Measurements from ENCODE around the gene MYRFL.
"Not testable (repeated sequence)": the region's sequence is repeated elsewhere in the genome, so short reads cannot be mapped to it uniquely, and the experiment has no call there.

The MYRFL gene

DNA sequence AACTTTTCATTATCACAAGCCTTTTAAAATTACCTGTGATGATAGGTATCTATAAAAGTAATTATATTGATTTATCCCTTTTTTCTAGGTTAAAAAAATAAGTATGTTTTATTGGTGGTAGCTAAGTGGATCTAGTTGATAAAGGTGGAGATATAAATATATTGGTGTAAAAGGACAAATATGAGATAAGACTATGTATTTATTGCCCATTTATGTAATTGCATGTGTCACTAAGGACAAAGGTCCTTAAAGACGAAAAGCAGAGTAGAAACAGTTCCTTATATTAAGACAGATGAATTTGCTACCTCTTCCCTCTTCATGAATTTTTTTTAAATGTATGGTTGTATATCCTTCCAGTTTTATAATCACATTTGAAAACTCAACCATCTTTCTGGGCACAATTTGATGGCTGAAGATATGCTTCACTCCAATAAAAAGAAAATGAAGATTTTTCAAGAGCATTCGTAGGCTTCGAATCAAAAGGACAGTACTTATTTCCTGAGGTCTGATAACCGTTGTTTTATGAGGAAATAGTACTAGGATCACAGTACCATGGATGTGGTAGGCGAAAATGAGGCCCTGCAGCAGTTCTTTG is at the start of gene MYRFL:
MYRFL (plus strand) TSS at position 262 of the 595 bp plus-strand sequence; CDS start at position 553, 291 bp downstream.
- no peak for DNase-seq (ENCODE audit: low spot score)

- peak; percentile 23 for DNase-seq (ENCODE audit: low spot score)
Observed at GRCh38 chr12:69779928-69780327, 45.1 kb upstream of the MYRFL start.

- no peak for DNase-seq (ENCODE audit: low spot score)
Observed at GRCh38 chr12:69783365-69783764, 41.7 kb upstream of the MYRFL start.

GRCh38 chr12:69789351-69789750 is 35.7 kb upstream of the MYRFL start:
- no peak for DNase-seq (ENCODE audit: low spot score)

GRCh38 chr12:69792533-69792932 is 32.5 kb upstream of the MYRFL start:
- DNase-seq (ENCODE audit: low spot score), result no peak

DNA sequence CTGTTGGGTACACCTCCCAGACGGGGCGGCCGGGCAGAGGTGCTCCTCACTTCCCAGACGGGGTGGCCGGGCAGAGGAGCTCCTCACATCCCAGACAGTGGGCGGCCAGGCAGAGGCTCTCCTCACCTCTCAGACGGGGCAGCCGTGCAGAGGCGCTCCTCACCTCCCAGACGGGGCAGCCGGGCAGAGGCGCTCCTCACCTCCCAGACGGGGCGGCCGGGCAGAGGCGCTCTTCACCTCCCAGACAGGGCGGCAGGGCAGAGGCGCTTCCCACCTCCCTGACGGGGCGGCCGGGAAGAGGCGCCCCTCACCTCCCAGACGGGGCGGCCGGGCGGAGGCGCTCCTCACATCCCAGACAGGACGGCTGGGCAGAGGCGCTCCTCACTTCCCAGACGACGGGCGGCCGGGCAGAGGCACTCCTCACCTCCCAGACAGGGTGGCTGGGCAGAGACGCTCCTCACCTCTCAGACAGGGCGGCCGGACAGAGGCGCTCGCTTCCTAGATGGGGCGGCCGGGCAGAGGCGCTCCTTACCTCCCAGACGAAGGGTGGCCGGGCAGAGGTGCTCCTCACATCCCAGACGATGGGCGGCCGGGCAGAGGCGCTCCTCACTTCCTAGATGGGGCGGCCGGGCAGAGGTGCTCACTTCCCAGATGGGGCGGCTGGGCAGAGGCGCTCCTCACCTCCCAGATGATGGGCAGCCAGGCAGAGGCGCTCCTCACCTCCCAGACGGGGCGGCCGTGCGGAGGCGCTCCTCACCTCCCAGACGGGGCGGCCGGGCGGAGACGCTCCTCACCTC is 17.7 kb upstream of the MYRFL start:
- DNase-seq (ENCODE audit: low spot score), result not testable (repeated sequence)

DNA sequence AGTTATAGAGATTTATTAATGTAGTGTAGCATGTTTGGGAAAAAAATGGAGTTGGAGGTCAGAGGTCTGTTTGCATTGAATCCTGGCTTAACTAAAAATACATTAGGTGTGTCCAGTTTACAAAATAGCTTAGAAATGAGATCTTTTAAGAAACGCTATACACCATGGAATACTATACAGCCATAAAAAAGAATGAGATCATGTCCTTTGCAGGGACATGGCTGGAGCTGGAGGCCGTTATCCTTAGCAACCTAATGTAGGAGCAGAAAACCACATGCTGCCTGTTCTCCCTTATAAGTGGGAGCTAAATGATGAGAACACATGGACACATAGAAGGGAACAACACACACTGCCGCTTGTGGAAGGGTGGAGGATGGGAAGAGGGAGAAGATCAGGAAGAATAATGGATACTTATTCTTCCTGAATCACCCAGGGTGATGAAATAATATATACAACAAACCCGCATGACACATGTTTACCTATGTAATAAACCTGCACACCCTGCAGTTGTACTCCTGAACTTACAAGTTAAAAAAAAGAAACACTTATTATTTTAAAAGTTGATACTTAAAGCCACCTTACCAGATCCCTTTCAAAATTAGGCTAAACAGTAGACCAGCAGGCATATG is 14.0 kb upstream of the MYRFL start:
- DNase-seq (ENCODE audit: low spot score), result no peak

DNA sequence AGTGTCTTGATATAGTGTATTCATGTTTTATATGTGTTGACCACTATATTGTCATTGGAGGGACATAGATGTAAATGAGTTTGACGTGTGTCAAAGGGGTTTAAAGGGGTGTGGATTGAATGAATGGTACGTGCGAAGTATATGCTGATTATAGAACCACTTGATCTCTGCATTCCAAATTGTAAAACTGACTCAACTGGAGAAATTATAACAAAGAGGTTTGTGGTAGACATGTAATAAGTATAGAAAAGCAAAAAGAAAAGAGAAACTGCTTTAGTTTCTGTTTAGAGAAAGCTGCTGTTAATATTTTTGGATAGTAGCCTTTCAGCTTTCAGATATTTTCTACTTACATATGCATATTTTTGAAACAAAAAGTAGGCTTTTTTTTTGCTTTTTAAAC is 8.9 kb upstream of the MYRFL start:
- DNase-seq (ENCODE audit: low spot score), result no peak

GRCh38 chr12:69821032-69821455 is 4.0 kb upstream of the MYRFL start:
- no peak for DNase-seq (ENCODE audit: low spot score)

GRCh38 chr12:69821456-69822159 is 3.4 kb upstream of the MYRFL start:
- DNase-seq (ENCODE audit: low spot score), result peak; percentile 13

- DNase-seq (ENCODE audit: low spot score), result no peak
Observed at GRCh38 chr12:69822201-69822860, 2.7 kb upstream of the MYRFL start.

- DNase-seq (ENCODE audit: low spot score), result no peak
Observed at GRCh38 chr12:69824028-69824427, 999 bp upstream of the MYRFL start.

DNA sequence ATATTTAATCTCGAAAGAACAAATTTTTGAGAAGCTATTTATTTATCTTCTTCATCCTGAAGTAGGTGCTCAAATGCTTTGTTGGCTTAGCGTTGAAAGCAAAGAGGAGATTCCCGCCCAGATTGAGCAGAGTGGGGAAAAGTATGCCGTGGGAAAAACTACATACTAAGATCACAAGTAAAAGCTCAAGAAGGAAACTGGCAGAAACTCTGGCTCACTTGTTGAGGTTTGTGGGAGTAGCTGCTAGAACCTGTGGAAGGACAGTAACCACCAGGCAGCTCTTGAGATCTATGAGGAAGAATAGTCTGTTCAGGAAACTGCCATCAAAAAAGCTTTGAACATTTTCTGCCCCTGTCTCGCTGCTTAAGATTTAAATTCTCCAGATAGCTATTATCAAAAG is 3.9 kb downstream of the MYRFL start:
- no peak for DNase-seq (ENCODE audit: low spot score)

- no peak for DNase-seq (ENCODE audit: low spot score)
Observed at GRCh38 chr12:69833696-69834095, 8.7 kb downstream of the MYRFL start.

DNA sequence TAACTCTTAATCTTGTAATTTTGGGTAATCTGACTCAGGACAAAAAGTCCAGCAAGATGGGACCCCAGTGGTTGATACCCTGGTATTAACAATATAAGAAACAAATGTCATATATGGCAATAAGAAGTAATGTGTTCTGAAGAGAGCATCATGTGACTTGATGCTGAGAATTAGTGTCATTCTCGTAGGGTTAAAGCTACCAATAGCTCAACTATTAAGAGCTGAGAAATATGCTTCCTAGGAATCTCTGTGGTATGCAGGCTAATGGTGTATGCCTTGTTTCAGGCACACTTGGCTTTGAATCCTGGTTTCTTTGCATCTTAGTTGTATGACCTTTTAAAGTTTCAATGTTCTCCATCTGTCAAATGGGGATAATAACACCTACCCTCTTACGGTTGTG is 9.1 kb downstream of the MYRFL start:
- no peak for DNase-seq (ENCODE audit: low spot score)

- DNase-seq (ENCODE audit: low spot score), result no peak
Observed at GRCh38 chr12:69834576-69834975, 9.5 kb downstream of the MYRFL start.

GRCh38 chr12:69835081-69835480 is 10.1 kb downstream of the MYRFL start:
- no peak for DNase-seq (ENCODE audit: low spot score)

GRCh38 chr12:69836015-69836414 is 11.0 kb downstream of the MYRFL start:
- no peak for DNase-seq (ENCODE audit: low spot score)

GRCh38 chr12:69837191-69837590 is 12.2 kb downstream of the MYRFL start:
- no peak for DNase-seq (ENCODE audit: low spot score)

DNA sequence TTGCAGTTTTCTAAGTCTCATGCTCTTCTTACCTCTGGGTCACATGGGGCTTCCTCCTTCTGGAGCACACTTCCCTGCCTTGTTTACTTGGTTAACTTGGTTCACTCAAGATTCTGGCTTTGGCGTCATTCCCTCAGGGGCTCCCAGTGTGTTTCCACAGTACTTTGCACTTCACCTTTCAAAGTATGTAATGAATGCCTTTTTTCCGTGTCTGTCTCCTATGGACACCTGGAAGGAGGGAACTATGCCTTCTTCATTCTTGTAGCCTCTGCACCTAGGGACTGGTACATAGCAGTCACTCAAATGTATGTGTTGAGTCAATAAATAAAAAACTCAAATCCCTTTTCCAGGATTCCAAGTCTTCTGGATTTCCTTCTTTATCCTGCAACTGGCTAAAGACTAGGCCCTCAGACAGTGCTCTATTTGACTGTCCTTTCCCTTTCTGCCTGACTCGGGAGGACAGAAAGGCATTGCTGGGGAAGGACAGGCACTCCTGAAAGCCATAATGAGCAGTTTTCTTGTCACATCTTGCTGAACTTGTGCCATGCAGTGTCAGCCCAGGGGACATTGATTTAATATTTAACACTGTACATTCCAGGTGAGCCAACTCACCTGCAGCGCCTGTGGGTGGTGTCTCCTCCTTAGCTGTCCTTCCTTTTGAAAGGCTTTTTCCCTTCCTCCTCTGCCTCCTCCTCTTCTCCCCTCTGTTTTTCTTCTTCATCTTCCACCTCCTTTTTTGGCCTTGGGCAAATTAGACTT is 12.8 kb downstream of the MYRFL start:
- no peak for DNase-seq (ENCODE audit: low spot score)

- DNase-seq (ENCODE audit: low spot score), result no peak
Observed at GRCh38 chr12:69840727-69841126, 15.7 kb downstream of the MYRFL start.

All from AG08396 (cell line).